ENCODE measurements around the gene CPN2.

CPN2 gene

DNA sequence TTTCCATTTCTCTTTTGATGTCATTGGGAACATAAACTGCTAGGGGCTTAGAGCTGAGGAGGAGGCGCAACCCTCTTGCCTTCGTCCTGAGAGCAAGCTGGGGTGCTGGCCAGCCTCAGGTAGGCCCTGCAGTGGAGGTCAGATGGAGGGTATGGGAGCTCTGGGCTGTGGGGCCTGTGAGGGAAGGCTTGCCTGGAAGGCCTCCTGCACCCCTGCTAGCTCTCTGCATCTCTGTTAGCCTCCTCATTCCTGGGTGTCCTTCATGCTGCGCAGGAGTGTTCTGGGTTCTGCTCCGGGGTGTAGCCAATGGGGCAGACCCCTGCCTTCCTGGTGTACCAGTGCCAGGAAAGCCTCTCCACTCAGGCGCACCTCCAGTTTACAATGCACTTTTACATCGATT, 36.1 kb upstream of the CPN2 start:
- no peak overlapping the region for H3K27ac Mint-ChIP-seq (ENCODE audit: low read depth)
- H3K27me3 Mint-ChIP-seq, result peaks cover 63% of the 10 kb centered on the region
- H3K4me3 Mint-ChIP-seq, result no peak overlapping the region
- no peaks in the 10 kb centered on the region for H3K9me3 Mint-ChIP-seq
- no peaks in the 10 kb centered on the region for H3K4me1 Mint-ChIP-seq
- no peaks in the 10 kb centered on the region for H3K36me3 Mint-ChIP-seq (ENCODE audit: insufficient read depth)
- ATAC-seq (replicated peaks; ENCODE audit: extremely low read depth, poor library complexity, severe bottlenecking), result no peak
- no peak for DNase-seq (ENCODE audit: low spot score in 2 of 2)

DNA sequence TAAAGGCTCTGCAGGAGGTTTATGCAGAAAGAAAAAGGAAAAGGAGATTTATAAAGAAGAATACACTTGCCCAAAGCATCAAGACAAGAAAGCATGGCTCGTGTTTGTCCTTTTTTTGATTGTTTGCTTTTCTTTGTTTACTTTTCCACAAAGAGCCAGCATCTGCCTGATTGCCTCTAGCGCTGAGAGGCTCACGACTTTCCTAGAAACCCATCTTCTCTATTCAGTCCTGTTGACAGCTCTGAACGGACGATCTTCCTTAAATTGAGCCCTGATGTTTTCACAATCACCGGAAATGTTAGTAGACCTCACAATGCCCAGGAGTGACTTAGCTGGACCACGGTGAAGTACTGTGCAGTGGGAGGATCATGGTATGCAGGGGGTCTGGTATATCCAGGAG, 35.5 kb upstream of the CPN2 start:
- no peak for ATAC-seq (replicated peaks; ENCODE audit: extremely low read depth, poor library complexity, severe bottlenecking)
- Mint-ChIP-seq H3K4me1 (no peaks in the 10 kb centered on the region), H3K9me3 (no peaks in the 10 kb centered on the region), H3K4me3 (no peak overlapping the region), H3K27ac (ENCODE audit: low read depth) (no peak overlapping the region), H3K36me3 (ENCODE audit: insufficient read depth) (no peaks in the 10 kb centered on the region), H3K27me3 (peaks cover 65% of the 10 kb centered on the region)
- no peak for DNase-seq (ENCODE audit: low spot score in 2 of 2)

DNA sequence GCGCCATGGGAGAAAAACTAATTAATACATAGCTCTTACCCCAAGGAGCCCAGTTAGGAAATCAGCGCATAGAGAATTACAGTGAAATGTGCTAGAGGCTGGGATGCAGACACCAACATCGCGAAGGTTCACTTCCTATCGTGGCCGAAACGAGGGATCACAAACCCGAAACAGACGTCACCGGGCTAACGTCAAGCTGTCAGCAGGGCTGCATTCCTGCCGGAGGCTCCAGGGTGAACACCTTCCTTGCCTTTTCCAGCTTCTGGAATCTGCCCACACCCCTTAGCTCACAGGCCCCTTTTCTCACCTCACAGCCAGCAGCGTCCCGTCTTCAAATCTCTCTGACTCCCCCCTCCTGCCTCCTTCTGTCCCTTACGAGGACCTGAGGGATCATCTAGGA, 34.9 kb upstream of the CPN2 start:
- H3K27me3 Mint-ChIP-seq, result peaks cover 65% of the 10 kb centered on the region
- no peak for DNase-seq (ENCODE audit: low spot score in 2 of 2)
- no peaks in the 10 kb centered on the region for H3K9me3 Mint-ChIP-seq
- no peak overlapping the region for H3K27ac Mint-ChIP-seq (ENCODE audit: low read depth)
- no peak for ATAC-seq (replicated peaks; ENCODE audit: extremely low read depth, poor library complexity, severe bottlenecking)
- H3K36me3 Mint-ChIP-seq (ENCODE audit: insufficient read depth), result no peaks in the 10 kb centered on the region
- no peaks in the 10 kb centered on the region for H3K4me1 Mint-ChIP-seq
- no peak overlapping the region for H3K4me3 Mint-ChIP-seq

DNA sequence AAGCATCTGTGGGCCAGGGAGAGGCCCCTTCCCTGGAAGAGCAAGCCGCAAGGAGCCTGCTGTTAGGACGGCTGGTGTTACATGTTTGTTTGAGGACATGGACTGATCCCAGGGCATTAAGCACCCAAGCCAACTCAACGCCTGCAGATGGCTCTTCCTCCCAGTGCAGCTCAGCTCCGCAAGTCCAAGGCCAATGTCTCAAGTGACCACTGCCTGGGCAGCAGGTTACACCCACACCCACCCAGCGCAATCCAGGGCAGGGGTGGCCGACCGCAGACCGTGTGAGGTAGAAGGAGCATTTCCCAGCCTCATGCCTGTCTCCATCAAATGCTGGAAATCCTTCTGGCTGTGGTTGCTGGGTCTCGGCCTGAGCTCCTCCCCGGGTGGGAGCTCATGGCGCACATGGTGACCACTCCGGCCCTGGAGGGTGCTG, 33.5 kb upstream of the CPN2 start:
- Mint-ChIP-seq H3K4me1 (no peaks in the 10 kb centered on the region), H3K27me3 (peaks cover 65% of the 10 kb centered on the region), H3K9me3 (no peaks in the 10 kb centered on the region), H3K27ac (ENCODE audit: low read depth) (no peak overlapping the region), H3K36me3 (ENCODE audit: insufficient read depth) (no peaks in the 10 kb centered on the region), H3K4me3 (no peak overlapping the region)
- no peak for DNase-seq (ENCODE audit: low spot score in 2 of 2)
- ATAC-seq (replicated peaks; ENCODE audit: extremely low read depth, poor library complexity, severe bottlenecking), result no peak

DNA sequence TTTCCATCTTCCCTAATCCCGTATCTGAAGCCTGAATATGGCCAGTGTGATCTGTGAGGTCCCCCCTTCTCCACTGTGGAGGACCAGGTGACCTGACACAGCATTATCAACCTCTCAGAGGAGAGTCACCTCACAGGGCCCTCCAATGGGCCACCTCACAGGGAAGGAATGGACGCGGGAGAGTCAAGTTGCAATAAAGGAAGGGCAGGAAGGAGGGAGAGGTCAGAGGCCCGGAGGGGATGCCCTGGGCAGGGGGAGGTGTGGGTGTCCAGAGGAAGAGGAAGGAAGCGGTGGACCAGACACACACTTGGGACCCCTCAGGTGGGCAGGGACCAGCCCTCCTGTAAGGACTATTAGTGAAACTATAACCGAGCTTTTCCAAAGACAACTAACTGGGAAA, 33.0 kb upstream of the CPN2 start:
- H3K27ac Mint-ChIP-seq (ENCODE audit: low read depth), result no peak overlapping the region
- no peaks in the 10 kb centered on the region for H3K4me1 Mint-ChIP-seq
- peaks cover 67% of the 10 kb centered on the region for H3K27me3 Mint-ChIP-seq
- DNase-seq (ENCODE audit: low spot score in 2 of 2), result no peak
- no peak overlapping the region for H3K4me3 Mint-ChIP-seq
- no peaks in the 10 kb centered on the region for H3K36me3 Mint-ChIP-seq (ENCODE audit: insufficient read depth)
- no peaks in the 10 kb centered on the region for H3K9me3 Mint-ChIP-seq
- ATAC-seq (replicated peaks; ENCODE audit: extremely low read depth, poor library complexity, severe bottlenecking), result no peak

DNA sequence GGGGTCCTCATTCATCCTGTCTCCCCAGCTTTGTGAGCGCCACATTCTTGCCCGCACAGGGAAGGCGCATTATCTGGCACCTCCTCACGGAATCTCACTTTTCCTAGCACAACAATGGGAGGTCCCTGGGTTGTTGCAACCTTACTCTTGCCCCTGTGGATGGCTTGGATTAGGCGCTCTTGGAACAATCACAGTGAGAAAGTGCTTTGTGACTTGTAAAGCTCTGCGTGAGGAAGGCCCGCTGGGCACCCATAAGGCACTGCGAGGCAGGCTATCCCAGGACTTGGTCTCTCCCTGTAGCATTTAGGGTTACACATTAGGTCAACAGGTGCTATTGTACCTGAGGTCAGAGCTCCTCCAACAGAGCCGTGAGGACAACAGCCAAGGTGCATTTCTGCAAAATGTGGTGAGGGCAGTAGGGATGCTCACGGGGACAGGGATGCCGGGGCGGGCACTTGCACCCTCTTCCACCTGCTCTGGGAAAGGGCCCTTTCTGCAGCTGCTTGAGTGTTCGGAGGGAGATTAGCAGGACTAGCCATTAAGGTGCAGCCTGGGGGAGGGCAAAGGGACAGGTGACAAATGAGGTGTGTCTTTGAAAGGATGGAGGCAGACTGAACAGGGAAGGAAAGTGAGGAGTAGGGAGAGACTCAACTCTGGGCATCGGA, 32.3 kb upstream of the CPN2 start:
- Mint-ChIP-seq H3K36me3 (ENCODE audit: insufficient read depth) (no peaks in the 10 kb centered on the region), H3K4me3 (no peak overlapping the region), H3K27ac (ENCODE audit: low read depth) (no peak overlapping the region), H3K27me3 (peaks cover 74% of the 10 kb centered on the region), H3K4me1 (no peaks in the 10 kb centered on the region), H3K9me3 (no peaks in the 10 kb centered on the region)
- ATAC-seq (replicated peaks; ENCODE audit: extremely low read depth, poor library complexity, severe bottlenecking), result no peak
- DNase-seq (ENCODE audit: low spot score in 2 of 2), result no peak

DNA sequence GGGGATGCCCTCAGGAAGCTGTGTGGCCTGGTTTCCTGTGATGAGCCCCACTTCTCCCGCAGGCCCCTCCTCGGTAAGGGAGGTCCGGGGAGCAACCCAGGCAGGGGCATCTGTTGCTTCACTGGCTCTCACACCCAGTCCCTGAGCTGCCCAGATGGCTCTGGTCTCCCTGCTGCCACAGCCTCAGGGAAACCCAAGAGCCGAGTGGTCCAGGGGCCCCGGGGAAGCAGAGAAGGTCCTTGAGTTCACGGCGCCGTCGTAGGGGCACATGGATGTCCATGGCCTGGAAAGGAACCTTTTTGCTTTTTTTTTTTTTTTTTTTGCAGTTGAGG, 31.7 kb upstream of the CPN2 start:
- Mint-ChIP-seq H3K36me3 (ENCODE audit: insufficient read depth) (no peaks in the 10 kb centered on the region), H3K27me3 (peaks cover 76% of the 10 kb centered on the region), H3K9me3 (no peaks in the 10 kb centered on the region), H3K4me3 (no peak overlapping the region), H3K27ac (ENCODE audit: low read depth) (no peak overlapping the region), H3K4me1 (no peaks in the 10 kb centered on the region)
- ATAC-seq (replicated peaks; ENCODE audit: extremely low read depth, poor library complexity, severe bottlenecking) (no peak), DNase-seq (ENCODE audit: low spot score in 2 of 2) (no peak)

DNA sequence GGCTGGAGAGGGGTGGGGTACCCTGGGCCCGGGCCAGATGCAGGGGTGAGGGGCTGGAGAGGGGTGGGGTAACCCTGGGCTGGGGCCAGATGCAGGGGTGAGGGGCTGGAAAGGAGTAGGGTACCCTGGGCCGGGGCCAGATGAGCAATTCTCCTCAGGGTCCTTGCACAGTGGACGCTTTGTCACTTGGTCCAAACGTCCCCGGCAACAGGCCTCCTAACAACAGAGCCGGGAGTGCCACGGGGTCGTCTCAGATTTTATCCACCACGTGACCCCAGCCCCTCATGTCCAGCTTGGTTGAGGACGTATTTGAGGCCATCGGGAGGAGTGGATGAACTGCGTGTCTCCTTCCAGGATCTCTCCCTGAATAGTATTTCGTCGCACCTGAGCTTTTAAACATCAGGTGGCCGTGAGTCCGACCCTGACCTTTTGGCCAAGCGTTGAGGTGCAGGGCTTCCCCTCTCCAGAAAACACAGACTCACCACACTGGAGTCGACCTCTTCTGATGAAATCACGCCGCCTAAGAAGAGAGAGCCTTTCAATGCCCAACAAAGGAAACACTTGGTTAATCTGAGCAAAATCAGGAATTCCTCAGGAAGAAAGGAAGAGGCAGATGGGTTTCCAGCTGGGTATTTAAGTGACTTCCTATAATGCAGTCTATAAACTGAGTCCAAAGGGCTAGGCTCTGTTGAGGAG, 31.2 kb upstream of the CPN2 start:
- DNase-seq (ENCODE audit: low spot score in 2 of 2), result no peak
- Mint-ChIP-seq H3K9me3 (no peaks in the 10 kb centered on the region), H3K36me3 (ENCODE audit: insufficient read depth) (no peaks in the 10 kb centered on the region), H3K27me3 (peaks cover 71% of the 10 kb centered on the region), H3K4me3 (no peak overlapping the region), H3K27ac (ENCODE audit: low read depth) (no peak overlapping the region), H3K4me1 (no peaks in the 10 kb centered on the region)
- ATAC-seq (replicated peaks; ENCODE audit: extremely low read depth, poor library complexity, severe bottlenecking), result no peak

DNA sequence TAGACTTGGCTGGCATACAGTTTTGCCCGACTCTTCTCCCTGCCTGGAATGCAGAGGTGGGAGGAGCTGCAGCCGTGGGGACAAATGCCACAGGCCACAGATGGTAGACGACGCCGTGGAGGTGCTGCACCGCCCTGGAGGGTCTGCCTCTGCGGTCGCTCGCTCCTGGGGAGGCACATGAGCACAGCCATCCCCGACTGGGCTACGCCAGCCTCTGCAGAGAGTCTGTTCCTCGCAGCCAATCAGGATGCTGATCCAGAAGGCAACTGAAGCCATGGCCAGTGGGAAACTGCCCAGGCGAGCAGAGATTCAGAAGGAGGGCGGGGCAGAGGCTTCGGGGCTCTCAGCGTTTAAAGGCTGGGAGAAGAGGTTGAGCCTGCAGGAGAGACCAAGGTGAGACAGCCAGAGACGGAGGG, 30.3 kb upstream of the CPN2 start:
- H3K27me3 Mint-ChIP-seq, result peaks cover 71% of the 10 kb centered on the region
- H3K4me1 Mint-ChIP-seq, result no peaks in the 10 kb centered on the region
- DNase-seq (ENCODE audit: low spot score in 2 of 2) (no peak), ATAC-seq (replicated peaks; ENCODE audit: extremely low read depth, poor library complexity, severe bottlenecking) (no peak)
- no peaks in the 10 kb centered on the region for H3K9me3 Mint-ChIP-seq
- H3K4me3 Mint-ChIP-seq, result no peak overlapping the region
- H3K36me3 Mint-ChIP-seq (ENCODE audit: insufficient read depth), result no peaks in the 10 kb centered on the region
- no peak overlapping the region for H3K27ac Mint-ChIP-seq (ENCODE audit: low read depth)

DNA sequence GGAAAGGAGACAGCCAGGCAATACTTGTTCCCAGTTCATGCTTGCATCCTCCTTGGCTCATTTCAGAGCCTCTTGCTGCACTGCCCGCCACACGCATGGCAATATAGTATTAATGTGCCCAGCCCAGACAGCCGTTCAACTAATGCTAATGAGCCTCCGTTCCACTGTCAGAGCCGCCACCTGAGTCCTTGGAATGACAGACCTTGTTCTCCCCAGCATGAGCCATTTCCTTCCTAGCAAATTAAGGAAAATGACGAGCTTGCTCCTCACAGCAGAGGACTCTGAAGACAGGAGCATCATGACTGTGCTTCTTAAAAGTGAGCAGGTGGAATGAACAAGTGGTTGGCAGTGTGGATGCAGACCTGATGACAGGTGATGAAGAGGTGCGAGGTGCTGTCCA, 29.2 kb upstream of the CPN2 start:
- no peaks in the 10 kb centered on the region for H3K36me3 Mint-ChIP-seq (ENCODE audit: insufficient read depth)
- H3K4me3 Mint-ChIP-seq, result no peak overlapping the region
- no peaks in the 10 kb centered on the region for H3K9me3 Mint-ChIP-seq
- DNase-seq (ENCODE audit: low spot score in 2 of 2) (no peak), ATAC-seq (replicated peaks; ENCODE audit: extremely low read depth, poor library complexity, severe bottlenecking) (no peak)
- no peaks in the 10 kb centered on the region for H3K4me1 Mint-ChIP-seq
- peaks cover 77% of the 10 kb centered on the region for H3K27me3 Mint-ChIP-seq
- H3K27ac Mint-ChIP-seq (ENCODE audit: low read depth), result no peak overlapping the region

DNA sequence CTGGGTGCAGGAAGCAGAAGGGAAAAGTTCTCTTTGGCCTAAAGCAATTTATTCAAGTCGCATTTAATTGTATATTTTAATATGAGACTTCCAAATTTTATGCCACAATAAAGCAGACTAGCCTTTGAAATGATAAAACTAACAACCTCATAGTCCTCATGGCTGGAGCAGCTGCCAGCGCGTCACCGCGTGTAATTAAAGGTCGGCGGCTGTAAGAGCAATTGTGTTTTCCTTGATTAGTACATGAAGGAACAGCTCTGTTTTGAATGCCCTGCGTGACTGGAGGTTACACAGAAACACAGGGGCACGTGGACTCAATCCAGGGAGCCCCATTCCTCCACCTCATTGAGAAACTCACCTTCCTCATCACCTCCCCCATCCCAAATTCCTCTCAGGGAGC, 28.5 kb upstream of the CPN2 start:
- H3K36me3 Mint-ChIP-seq (ENCODE audit: insufficient read depth), result no peaks in the 10 kb centered on the region
- no peaks in the 10 kb centered on the region for H3K4me1 Mint-ChIP-seq
- no peak for ATAC-seq (replicated peaks; ENCODE audit: extremely low read depth, poor library complexity, severe bottlenecking)
- no peak overlapping the region for H3K27ac Mint-ChIP-seq (ENCODE audit: low read depth)
- H3K4me3 Mint-ChIP-seq, result no peak overlapping the region
- DNase-seq (ENCODE audit: low spot score in 2 of 2), result no peak
- peaks cover 77% of the 10 kb centered on the region for H3K27me3 Mint-ChIP-seq
- no peaks in the 10 kb centered on the region for H3K9me3 Mint-ChIP-seq

DNA sequence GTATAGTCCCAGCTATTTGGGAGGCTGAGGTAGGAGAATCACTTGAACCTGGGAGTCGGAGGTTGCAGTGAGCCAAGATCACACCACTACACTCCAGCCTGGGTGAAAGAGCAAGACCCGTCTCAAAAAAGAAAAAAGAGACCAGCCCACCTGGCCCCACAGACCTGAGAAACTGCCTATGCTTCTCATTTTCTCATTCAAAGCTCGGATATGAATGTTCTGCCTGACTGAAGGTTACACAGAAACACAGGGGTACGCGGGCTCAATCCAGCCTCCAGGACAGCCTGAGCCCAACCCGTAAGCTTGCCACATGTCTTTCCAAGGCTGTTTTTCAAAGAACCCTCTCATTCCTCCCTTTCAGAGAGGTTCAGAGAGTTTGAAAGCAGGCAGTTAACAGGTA, 28.1 kb upstream of the CPN2 start:
- no peak overlapping the region for H3K4me3 Mint-ChIP-seq
- H3K27me3 Mint-ChIP-seq, result peaks cover 76% of the 10 kb centered on the region
- H3K36me3 Mint-ChIP-seq (ENCODE audit: insufficient read depth), result no peaks in the 10 kb centered on the region
- no peaks in the 10 kb centered on the region for H3K9me3 Mint-ChIP-seq
- no peaks in the 10 kb centered on the region for H3K4me1 Mint-ChIP-seq
- no peak overlapping the region for H3K27ac Mint-ChIP-seq (ENCODE audit: low read depth)
- ATAC-seq (replicated peaks; ENCODE audit: extremely low read depth, poor library complexity, severe bottlenecking) (no peak), DNase-seq (ENCODE audit: low spot score in 2 of 2) (no peak)

DNA sequence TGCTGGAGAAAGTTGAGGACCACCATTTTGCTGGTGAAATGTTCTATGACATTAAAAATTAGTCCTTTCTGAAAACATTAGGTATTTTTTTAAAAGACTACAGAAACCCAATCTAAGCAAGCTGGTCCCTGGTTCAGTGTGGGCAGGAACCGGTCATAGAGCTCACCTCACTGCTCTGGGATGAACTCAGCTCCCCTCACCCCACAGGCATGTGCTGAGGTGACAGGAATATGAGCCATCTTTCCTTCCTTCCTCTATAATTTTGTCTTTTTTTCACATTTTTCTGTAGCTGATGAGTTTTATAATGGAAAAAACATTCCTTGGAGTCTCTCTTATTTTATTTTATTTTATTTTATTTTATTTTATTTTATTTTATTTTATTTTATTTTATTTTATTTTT, 26.6 kb upstream of the CPN2 start:
- no peak for DNase-seq (ENCODE audit: low spot score in 2 of 2)
- H3K4me1 Mint-ChIP-seq, result no peaks in the 10 kb centered on the region
- H3K27ac Mint-ChIP-seq (ENCODE audit: low read depth), result no peak overlapping the region
- H3K4me3 Mint-ChIP-seq, result no peak overlapping the region
- no peaks in the 10 kb centered on the region for H3K36me3 Mint-ChIP-seq (ENCODE audit: insufficient read depth)
- peaks cover 62% of the 10 kb centered on the region for H3K27me3 Mint-ChIP-seq
- ATAC-seq (replicated peaks; ENCODE audit: extremely low read depth, poor library complexity, severe bottlenecking), result no peak
- H3K9me3 Mint-ChIP-seq, result no peaks in the 10 kb centered on the region

Measured in central memory CD8-positive, alpha-beta T cell (primary cell).